Gastrocnemius medialis (tissue), 4 donors: ENCODE measurements around the gene SPIRE2.

ENCODE experiments used
- POLR2A ChIP-seq, 2 donors: fragments of 450-650 bp; IDR thresholded peaks; one replicate each; pipeline ENCODE4 v1.6.1; 2017; ENCODE audit warnings: antibody characterized with exemption in 2 of 2, mild to moderate bottlenecking in 2 of 2, moderate library complexity in 2 of 2
- TF ChIP-seq, protein P1 (sequence below), 5 experiments: fragments of 450-650 bp in 3 of 5; fragments of 200-600 bp in 2 of 5; sonication (generic) in 2 of 5; IDR thresholded peaks in 4 of 5; conservative IDR thresholded peaks in 1 of 5; 1 replicate in 4 of 5; 2 replicates in 1 of 5; pipeline ENCODE4 v1.5.1; 2016 to 2019; ENCODE audit warnings: antibody characterized with exemption in 5 of 5, mild to moderate bottlenecking in 3 of 5, moderate library complexity in 3 of 5

DNA sequence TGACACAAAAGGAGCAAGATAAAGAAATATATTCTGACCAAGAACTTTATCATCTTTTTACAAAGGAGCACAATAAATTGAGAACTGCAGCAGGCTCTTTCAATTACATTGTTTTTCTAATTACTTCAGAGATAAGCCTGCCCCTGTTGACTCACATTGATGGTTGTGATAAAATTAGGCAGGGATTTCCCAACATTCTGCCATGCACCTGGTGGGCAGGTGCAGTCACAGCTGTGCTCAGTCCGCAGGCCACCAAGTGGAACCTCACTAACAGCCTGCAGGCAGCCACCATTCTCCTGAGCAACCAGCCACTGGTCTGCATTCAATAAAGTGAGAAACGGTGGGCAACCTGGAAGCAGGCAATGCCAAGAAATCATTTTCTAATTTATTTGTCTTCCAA is 17.0 kb upstream of the SPIRE2 start:
- TF ChIP-seq, protein P1, sequence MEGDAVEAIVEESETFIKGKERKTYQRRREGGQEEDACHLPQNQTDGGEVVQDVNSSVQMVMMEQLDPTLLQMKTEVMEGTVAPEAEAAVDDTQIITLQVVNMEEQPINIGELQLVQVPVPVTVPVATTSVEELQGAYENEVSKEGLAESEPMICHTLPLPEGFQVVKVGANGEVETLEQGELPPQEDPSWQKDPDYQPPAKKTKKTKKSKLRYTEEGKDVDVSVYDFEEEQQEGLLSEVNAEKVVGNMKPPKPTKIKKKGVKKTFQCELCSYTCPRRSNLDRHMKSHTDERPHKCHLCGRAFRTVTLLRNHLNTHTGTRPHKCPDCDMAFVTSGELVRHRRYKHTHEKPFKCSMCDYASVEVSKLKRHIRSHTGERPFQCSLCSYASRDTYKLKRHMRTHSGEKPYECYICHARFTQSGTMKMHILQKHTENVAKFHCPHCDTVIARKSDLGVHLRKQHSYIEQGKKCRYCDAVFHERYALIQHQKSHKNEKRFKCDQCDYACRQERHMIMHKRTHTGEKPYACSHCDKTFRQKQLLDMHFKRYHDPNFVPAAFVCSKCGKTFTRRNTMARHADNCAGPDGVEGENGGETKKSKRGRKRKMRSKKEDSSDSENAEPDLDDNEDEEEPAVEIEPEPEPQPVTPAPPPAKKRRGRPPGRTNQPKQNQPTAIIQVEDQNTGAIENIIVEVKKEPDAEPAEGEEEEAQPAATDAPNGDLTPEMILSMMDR (IDR thresholded peaks at IDR 0.05 in 4 of 5, conservative IDR thresholded peaks at IDR 0.05 in 1 of 5) = no peak
- TF ChIP-seq POLR2A (IDR thresholded peaks at IDR 0.05) = no peak
